HG03196 (cell line): ENCODE data around the gene RPL35A.

Source experiments
- ATAC-seq: cut with Tn5 transposase; IDR thresholded peaks from one replicate; pipeline ENCODE4 v1.9.1; 2021; ENCODE audit not compliant: unreplicated experiment

The RPL35A gene

GRCh38 chr3:197994736-197995135 is 44.7 kb downstream of the RPL35A start:
- ATAC-seq, result no peak

DNA sequence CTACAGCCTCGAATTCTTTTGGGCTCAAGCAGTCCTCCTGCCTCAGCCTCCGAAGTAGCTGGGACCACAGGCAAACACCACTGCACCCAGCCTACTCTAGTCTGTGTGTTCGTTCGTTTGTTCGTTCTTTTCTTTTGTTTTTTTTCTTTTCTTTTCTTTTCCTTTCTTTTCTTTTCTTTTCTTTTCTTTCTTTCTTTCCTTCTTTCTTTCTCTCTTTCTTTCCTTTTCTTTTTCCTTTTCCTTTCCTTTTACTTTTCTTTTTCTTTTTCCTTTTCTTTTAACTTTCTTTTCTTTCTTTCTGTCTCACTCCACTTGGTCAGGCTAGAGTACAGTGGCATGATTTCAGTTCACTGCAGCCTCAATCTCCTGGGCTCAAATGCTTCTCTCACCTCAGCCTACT is 46.9 kb downstream of the RPL35A start:
- ATAC-seq, result no peak

GRCh38 chr3:197997936-197998335 is 47.9 kb downstream of the RPL35A start:
- no peak for ATAC-seq
